Gastroesophageal sphincter (tissue), 2 donors: ENCODE results near the gene TBC1D32.

Experiments
- POLR2A ChIP-seq, 2 donors: fragments of 450-650 bp; IDR thresholded peaks; one replicate each; pipeline ENCODE4 v1.6.1; 2017; ENCODE audit warnings: antibody characterized with exemption in 2 of 2, mild to moderate bottlenecking in 2 of 2, moderate library complexity in 1 of 2
- POLR2AphosphoS5 ChIP-seq: sonication (generic); formaldehyde crosslinking; IDR thresholded peaks from one replicate; pipeline ENCODE4 v1.6.1; 2017; ENCODE audit warnings: antibody characterized with exemption

DNA sequence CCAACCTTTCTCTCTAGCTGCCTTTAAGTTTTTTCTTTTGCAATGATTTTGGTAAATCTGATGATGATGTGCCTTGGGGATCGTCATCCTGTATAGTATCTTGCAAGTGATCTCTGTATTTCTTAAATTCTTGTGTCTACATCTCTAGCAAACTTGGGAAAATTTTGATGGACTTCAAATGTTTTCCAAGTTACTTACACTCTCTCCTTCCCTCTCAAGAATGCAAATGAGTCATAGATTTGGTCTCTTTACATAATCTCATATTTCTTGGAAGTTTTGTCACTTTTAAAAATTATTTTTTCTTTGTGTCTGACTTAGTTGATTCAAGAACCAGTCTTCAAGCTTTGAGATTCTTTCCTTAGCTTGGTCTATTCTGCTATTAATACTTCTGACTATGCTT, 176.4 kb downstream of the TBC1D32 start:
- TF ChIP-seq POLR2A (IDR thresholded peaks at IDR 0.05) (no peak), POLR2AphosphoS5 (no peak)
